CD4-positive, alpha-beta T cell treated with Interleukin-12 subunit alpha and Interleukin-12 subunit beta, for 1 hour (primary cell): ENCODE data around the gene DNAJC5G.

ENCODE experiments used
- DNase-seq: peaks from one replicate; pipeline ENCODE4 v3.0.0-alpha.2; 2020

Gene DNAJC5G

GRCh38 chr2:27275211-27276150, at the start of gene DNAJC5G:
DNAJC5G (plus strand) TSS chr2:27275433; CDS start chr2:27276729, 1,296 bp downstream.
- no peak for DNase-seq

- no peak for DNase-seq
These were observed 49.7 kb upstream of the DNAJC5G start for GRCh38 chr2:27225526-27225925.

- DNase-seq, result no peak
These were observed 47.7 kb upstream of the DNAJC5G start for GRCh38 chr2:27227501-27227900.

GRCh38 chr2:27231921-27232320, 43.3 kb upstream of the DNAJC5G start:
- DNase-seq, result no peak

GRCh38 chr2:27233341-27233740, 41.9 kb upstream of the DNAJC5G start:
- DNase-seq, result no peak

GRCh38 chr2:27236136-27236535, 39.1 kb upstream of the DNAJC5G start:
- no peak for DNase-seq

- DNase-seq, result no peak
These were observed 38.6 kb upstream of the DNAJC5G start for GRCh38 chr2:27236626-27237025.

GRCh38 chr2:27237341-27237945, 37.8 kb upstream of the DNAJC5G start:
- no peak for DNase-seq

GRCh38 chr2:27238976-27239375, 36.3 kb upstream of the DNAJC5G start:
- no peak for DNase-seq

GRCh38 chr2:27240406-27240805, 34.8 kb upstream of the DNAJC5G start:
- no peak for DNase-seq

GRCh38 chr2:27241761-27242613, 33.2 kb upstream of the DNAJC5G start:
- DNase-seq, result peak; percentile 9

GRCh38 chr2:27242614-27242951, 32.6 kb upstream of the DNAJC5G start:
- no peak for DNase-seq

- no peak for DNase-seq
These were observed 31.7 kb upstream of the DNAJC5G start for GRCh38 chr2:27243391-27244130.

- DNase-seq, result no peak
These were observed 30.1 kb upstream of the DNAJC5G start for GRCh38 chr2:27245116-27245515.

- DNase-seq, result no peak
These were observed 29.6 kb upstream of the DNAJC5G start for GRCh38 chr2:27245626-27246025.

GRCh38 chr2:27247893-27248292, 27.3 kb upstream of the DNAJC5G start:
- DNase-seq, result no peak

GRCh38 chr2:27249159-27249890, 25.9 kb upstream of the DNAJC5G start:
- DNase-seq, result no peak

GRCh38 chr2:27249891-27250651, 25.2 kb upstream of the DNAJC5G start:
- DNase-seq, result peak; percentile 45

GRCh38 chr2:27250652-27251379, 24.4 kb upstream of the DNAJC5G start:
- DNase-seq, result no peak

GRCh38 chr2:27251766-27252165, 23.5 kb upstream of the DNAJC5G start:
- DNase-seq, result no peak
